H4 (cell line): ENCODE measurements around the gene CHD5. TPM values are rescaled to one million over a fixed set of nuclear protein-coding genes. Genes with fewer than 3 reads are reported as not detected.
"Not testable (repeated sequence)": the region's sequence is repeated elsewhere in the genome, so short reads cannot be mapped to it uniquely, and the experiment has no call there.

ENCODE experiments used
- DNase-seq: peaks from one replicate; pipeline ENCODE4 v3.0.0-alpha.2; 2015; ENCODE audit warnings: low spot score
- total RNA-seq: library from RNA; depleted of rRNA; stranded (reverse); fragments of >200 nt; shearing (Covaris generic); gene quantifications from 2 replicates; pipeline ENCODE4 v1.2.3, GENCODE V29; 2014; rRNA removed

CHD5 gene
- total RNA-seq, 1 experiment from 2014 or later: 0.04 TPM

GRCh38 chr1:6065093-6065858 lies 114.8 kb downstream of the CHD5 start:
- DNase-seq: no peak

DNA sequence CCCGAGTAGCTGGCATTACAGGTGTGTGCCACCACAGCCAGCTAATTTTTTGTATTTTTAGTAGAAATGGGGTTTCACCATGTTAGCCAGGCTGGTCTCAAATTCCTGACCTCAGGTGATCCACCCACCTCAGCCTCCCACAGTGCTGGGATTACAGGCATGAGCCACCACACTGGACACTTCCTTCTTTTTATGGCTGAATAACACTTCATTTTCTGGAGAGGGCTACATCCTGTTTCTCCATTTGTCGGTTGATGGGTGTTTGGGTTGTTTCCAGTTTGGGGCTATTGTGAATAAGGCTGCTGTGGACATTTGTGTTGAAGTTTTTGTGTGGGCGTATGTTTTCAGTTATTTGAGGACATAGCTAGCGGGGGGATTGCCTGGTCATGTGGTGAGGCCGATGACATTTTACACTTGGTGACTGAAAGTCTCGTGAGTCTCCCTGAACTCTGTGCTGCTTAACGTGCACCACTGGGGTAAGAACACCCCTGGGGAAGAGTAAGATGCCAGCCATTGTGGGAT lies 116.5 kb downstream of the CHD5 start:
- not testable (repeated sequence) for DNase-seq

DNA sequence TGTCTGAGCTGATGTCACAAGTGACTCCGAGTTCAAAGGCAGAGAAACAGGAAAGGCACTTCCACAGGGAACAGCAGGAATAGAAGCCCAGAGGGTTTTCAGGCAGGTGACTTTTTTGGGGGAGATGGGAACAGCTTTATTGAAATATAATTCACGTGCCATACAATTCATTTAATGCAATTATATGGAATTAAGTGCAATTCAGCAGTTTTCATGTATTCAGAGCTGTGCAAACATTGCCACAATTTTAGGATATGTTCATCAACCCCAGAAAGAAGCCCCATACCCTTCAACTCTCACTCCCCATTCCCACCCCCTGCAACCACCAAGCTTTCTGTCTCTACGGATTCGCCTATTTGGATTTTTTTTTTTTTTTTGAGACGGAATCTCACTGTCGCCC lies 117.5 kb downstream of the CHD5 start:
- no peak for DNase-seq

GRCh38 chr1:6059866-6060265 lies 120.3 kb downstream of the CHD5 start:
- DNase-seq: no peak

DNA sequence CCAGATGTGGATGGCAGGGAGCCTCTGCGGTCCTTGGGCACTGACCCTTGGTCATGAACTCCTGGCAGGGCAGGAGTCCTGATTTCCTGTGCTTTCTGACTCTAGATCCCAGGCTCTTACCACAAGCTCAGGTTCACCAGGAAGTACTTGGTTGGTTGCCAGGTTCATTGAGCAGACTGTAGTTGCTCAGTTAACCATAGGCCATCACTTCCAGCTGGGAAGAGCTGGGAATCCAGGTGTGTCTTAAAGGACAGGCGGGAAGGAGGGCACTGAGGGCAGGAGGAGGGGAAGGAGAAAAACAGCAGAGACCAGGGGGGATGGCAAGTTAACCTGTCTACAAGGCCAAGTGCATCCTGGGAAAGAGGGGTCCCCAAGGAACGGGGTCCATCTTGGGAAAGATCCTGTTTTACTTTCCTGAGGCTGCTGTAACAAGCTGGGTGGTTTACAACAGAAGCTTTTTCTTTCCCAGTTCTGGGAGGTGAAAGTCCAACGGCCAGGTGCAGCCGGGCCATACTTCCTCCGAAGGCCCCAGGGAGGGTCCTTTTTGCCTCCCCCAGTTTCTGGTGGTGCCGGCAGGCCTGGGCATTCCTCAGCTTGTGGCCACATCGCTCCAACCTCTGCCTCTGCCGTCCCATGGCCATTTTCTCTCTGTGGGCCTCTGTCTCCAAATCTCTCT lies 122.8 kb downstream of the CHD5 start:
- DNase-seq: no peak

- no peak for DNase-seq
Observed at GRCh38 chr1:6056572-6056948, 123.6 kb downstream of the CHD5 start.

DNA sequence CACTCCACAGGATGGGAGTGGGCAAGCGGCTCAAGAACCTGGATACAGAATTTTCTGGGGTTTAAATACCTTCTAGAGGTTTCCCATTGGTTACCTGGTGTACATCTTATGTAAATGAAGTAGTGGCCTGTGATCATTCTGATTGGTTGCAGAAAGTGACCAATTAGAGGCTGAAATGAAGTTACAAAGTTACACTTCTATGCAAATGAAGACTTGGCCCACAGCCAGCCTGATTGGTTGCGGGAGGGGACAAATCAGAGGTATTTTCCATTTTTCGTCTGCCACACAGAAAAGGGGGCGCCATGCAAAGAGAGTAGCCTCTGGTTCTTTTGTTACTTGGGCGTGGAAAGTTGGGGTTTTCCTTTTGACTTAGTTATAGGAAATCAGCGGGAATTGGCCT lies 125.5 kb downstream of the CHD5 start:
- DNase-seq: no peak

DNA sequence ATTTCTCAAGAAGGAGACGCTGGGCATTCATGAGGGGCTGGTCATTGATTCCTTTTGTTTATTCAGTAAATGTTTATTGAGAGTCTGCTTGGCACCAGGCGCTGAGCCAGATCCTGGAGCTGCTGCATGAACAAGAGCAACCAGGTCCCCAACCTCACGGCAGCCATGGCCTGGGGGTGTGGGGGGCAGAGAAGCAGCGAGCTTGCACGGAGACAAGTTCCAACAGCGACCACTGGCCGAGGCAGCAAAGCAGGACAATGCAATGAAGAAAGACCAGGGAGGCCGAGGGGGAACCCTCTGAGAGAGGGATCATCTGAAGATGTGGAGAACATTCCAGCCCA lies 126.9 kb downstream of the CHD5 start:
- DNase-seq: no peak

GRCh38 chr1:6052543-6053205 lies 127.4 kb downstream of the CHD5 start:
- peak; percentile 18 for DNase-seq

Other genes starting within 250 kb of the CHD5 start
- gene NPHP4, start 187.9 kb downstream of the CHD5 start, total RNA-seq: 2.4 and 12.0 TPM in 2 replicates
- gene KCNAB2, start 134.4 kb downstream of the CHD5 start, total RNA-seq: 3.6 and 4.0 TPM in 2 replicates
- 113 and 140 TPM in 2 replicates for gene RPL22, start 19.3 kb upstream of the CHD5 start, total RNA-seq
- gene RNF207, start 25.8 kb upstream of the CHD5 start, total RNA-seq: 0.12 and 1.6 TPM in 2 replicates
- 52.2 and 67.1 TPM in 2 replicates for gene ICMT, start 55.6 kb upstream of the CHD5 start, total RNA-seq
- not detected in 2 replicates for gene HES3, start 63.9 kb upstream of the CHD5 start, total RNA-seq
- 1.7 and 1.9 TPM in 2 replicates for gene GPR153, start 80.8 kb upstream of the CHD5 start, total RNA-seq
- gene ACOT7, start 213.4 kb upstream of the CHD5 start, total RNA-seq: 50.6 and 56.0 TPM in 2 replicates
- gene HES2, start 239.6 kb upstream of the CHD5 start, total RNA-seq: not detected in 2 replicates
- gene ESPN, start 244.5 kb upstream of the CHD5 start, total RNA-seq: not detected in 2 replicates